Upper lobe of right lung (tissue), 1 donor: ENCODE results near the gene LACTBL1. TPM values are rescaled to one million over a fixed set of nuclear protein-coding genes. Genes with fewer than 3 reads are reported as not detected.

Experiments used
- ATAC-seq: fragments of 200-7000 bp; cut with Tn5 transposase; one replicate; pipeline ENCODE4 v1.9.1; 2020; ENCODE audit warnings: mild to moderate bottlenecking, moderate library complexity
- DNase-seq: peaks from one replicate; pipeline ENCODE4 v3.0.0-alpha.2; 2020
- H3K27ac ChIP-seq: fragments of 200-600 bp; one replicate; pipeline ENCODE4 v1.8.0; 2022
- H3K27me3 ChIP-seq: fragments of 200-600 bp; one replicate; pipeline ENCODE4 v1.8.0; 2022; ENCODE audit warnings: mild to moderate bottlenecking
- H3K36me3 ChIP-seq: fragments of 200-600 bp; one replicate; pipeline ENCODE4 v1.8.0; 2022
- H3K4me1 ChIP-seq: fragments of 200-600 bp; one replicate; pipeline ENCODE4 v1.8.0; 2022
- H3K4me3 ChIP-seq: fragments of 200-600 bp; one replicate; pipeline ENCODE4 v1.8.0; 2022; ENCODE audit warnings: mild to moderate bottlenecking
- H3K9me3 ChIP-seq: fragments of 200-600 bp; one replicate; pipeline ENCODE4 v1.8.0; 2022
- intact Hi-C: fragments of 100-400 bp; cut with DNase I; formaldehyde crosslinking; loops from one replicate; pipeline ENCODE4 v1.11.0; 2022
- total RNA-seq: library from RNA; stranded (reverse); fragmentation: NEBNext Ultra II Directional; extraction: Animal tissue kit (Norgen Biotek cat#: 25700); gene quantifications from one replicate; pipeline ENCODE4 v1.2.1, GENCODE V29; 2021
- TF ChIP-seq, protein P1 (sequence below): fragments of 200-600 bp; IDR thresholded peaks from one replicate; pipeline ENCODE4 v1.8.0; 2022; ENCODE audit warnings: antibody characterized with exemption
- donor health status: DM: no; HTN: yes; CAD: no; lungs with severe emphysema.

LACTBL1 gene
- total RNA-seq, 1 donor from 2014 or later: not detected

GRCh38 chr1:22912311-22912710 lies 60.4 kb downstream of the LACTBL1 start:
- H3K27me3 ChIP-seq: peaks cover 5% of the 10 kb centered on the region
- ATAC-seq (no peak), DNase-seq (no peak)
- H3K27ac ChIP-seq: no peak overlapping the region
- H3K36me3 ChIP-seq: no peaks in the 10 kb centered on the region
- no peaks in the 10 kb centered on the region for H3K9me3 ChIP-seq
- TF ChIP-seq, protein P1, sequence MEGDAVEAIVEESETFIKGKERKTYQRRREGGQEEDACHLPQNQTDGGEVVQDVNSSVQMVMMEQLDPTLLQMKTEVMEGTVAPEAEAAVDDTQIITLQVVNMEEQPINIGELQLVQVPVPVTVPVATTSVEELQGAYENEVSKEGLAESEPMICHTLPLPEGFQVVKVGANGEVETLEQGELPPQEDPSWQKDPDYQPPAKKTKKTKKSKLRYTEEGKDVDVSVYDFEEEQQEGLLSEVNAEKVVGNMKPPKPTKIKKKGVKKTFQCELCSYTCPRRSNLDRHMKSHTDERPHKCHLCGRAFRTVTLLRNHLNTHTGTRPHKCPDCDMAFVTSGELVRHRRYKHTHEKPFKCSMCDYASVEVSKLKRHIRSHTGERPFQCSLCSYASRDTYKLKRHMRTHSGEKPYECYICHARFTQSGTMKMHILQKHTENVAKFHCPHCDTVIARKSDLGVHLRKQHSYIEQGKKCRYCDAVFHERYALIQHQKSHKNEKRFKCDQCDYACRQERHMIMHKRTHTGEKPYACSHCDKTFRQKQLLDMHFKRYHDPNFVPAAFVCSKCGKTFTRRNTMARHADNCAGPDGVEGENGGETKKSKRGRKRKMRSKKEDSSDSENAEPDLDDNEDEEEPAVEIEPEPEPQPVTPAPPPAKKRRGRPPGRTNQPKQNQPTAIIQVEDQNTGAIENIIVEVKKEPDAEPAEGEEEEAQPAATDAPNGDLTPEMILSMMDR: no peak
- intact Hi-C loops: no loop called here
- no peak overlapping the region for H3K4me3 ChIP-seq
- no peaks in the 10 kb centered on the region for H3K4me1 ChIP-seq

DNA sequence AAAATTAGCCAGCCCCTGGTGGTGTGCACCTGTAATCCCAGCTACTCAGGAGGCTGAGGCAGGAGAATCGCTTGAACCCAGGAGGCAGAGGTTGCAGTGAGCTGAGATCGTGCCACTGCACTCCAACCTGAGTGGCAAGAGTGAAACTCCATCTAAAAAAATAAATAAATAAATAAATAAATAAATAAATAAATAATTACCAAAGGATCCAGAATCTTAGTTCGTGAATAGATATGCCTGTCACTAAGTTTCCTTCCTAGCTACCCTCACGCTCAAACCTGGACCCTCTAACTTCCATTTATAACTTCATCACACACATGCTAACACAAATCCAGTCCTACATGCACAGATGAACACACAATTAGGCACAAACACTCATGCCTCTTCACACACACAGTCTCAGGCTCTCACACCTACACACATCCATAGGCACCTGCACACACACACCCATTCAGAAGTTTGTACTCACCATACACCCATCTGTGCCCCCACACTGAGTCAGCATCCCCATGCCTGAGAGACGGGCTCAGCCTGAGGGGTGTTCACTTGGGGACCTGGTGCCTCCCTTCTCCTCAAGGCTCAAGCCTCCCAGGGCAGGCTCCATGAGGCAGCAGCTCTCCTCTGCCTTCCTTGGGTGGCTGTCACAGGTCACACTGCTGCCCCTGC lies 61.5 kb downstream of the LACTBL1 start:
- H3K36me3 ChIP-seq: no peaks in the 10 kb centered on the region
- intact Hi-C loops: no loop called here
- ATAC-seq: no peak

DNA sequence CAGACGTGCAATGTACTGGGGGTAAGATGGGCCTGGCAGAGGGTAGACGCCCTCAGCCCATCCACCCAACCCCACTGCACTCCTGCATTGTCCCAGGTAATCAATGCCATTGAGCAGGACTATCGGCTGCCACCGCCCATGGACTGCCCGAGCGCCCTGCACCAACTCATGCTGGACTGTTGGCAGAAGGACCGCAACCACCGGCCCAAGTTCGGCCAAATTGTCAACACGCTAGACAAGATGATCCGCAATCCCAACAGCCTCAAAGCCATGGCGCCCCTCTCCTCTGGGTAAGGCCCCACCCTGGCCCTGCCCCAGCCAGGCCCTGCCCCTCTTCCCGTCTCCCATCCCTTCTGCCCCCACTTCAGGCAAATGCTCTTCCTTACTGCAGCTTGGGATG lies 62.4 kb downstream of the LACTBL1 start:
- intact Hi-C loops: no loop called here
- Histone ChIP-seq H3K4me3 (no peak overlapping the region), H3K27me3 (no peaks in the 10 kb centered on the region), H3K36me3 (no peaks in the 10 kb centered on the region), H3K9me3 (no peaks in the 10 kb centered on the region), H3K27ac (no peak overlapping the region), H3K4me1 (no peaks in the 10 kb centered on the region)
- TF ChIP-seq, protein P1: no peak
- DNase-seq: no peak
- no peak for ATAC-seq

More for the DNA sequence above, 61.5 kb downstream of the LACTBL1 start:
- Histone ChIP-seq H3K9me3 (no peaks in the 10 kb centered on the region), H3K4me3 (no peak overlapping the region), H3K4me1 (no peaks in the 10 kb centered on the region), H3K27me3 (peaks cover 3% of the 10 kb centered on the region), H3K27ac (no peak overlapping the region)
- TF ChIP-seq, protein P1: no peak
- DNase-seq: no peak

- Histone ChIP-seq H3K4me3 (no peak overlapping the region), H3K4me1 (no peaks in the 10 kb centered on the region), H3K27me3 (no peaks in the 10 kb centered on the region), H3K27ac (no peak overlapping the region), H3K36me3 (no peaks in the 10 kb centered on the region), H3K9me3 (no peaks in the 10 kb centered on the region)
- TF ChIP-seq, protein P1: no peak
- intact Hi-C loops: no loop called here
- no peak for DNase-seq
- no peak for ATAC-seq
Observed at GRCh38 chr1:22908880-22909426, 63.7 kb downstream of the LACTBL1 start.

DNA sequence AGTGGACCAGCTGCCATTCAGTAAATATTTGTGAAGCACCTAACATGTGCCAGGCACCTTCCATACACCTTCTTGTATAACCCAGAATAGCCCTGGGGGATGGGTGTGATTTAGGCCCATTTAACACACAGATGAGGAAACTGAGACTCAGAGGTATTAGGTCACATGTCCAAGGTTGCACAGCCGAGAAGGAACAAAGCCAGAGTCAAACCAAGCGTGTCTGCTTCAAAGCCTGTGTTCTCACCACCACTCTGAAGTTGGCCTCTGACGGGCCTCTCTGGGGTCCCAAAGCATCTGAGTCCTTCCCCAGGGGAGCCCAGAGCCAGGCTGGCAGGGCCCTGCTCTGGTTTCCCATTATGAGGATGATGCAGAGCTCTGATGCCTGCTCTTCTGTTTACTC lies 65.1 kb downstream of the LACTBL1 start:
- H3K4me1 ChIP-seq: no peaks in the 10 kb centered on the region
- intact Hi-C loops: no loop called here
- ATAC-seq: no peak

More for the DNA sequence above, 65.1 kb downstream of the LACTBL1 start:
- Histone ChIP-seq H3K27ac (no peak overlapping the region), H3K27me3 (no peaks in the 10 kb centered on the region), H3K4me3 (no peak overlapping the region), H3K9me3 (no peaks in the 10 kb centered on the region), H3K36me3 (no peaks in the 10 kb centered on the region)
- no peak for DNase-seq
- TF ChIP-seq, protein P1: no peak
